HepG2 (cell line): ENCODE data around the gene RERE. TPM values are rescaled to one million over a fixed set of nuclear protein-coding genes. Genes with fewer than 3 reads are reported as not detected.

Experiments
- ATRX ChIP-seq: sonication (generic); formaldehyde crosslinking; IDR thresholded peaks from 2 replicates; pipeline ENCODE4 v1.4.0; 2020; ENCODE audit warnings: missing genetic modification reagents, borderline replicate concordance
- CSRNP1 ChIP-seq: sonication (generic); formaldehyde crosslinking; IDR thresholded peaks from 2 replicates; pipeline ENCODE4 v1.8.1; 2023; ENCODE audit warnings: mild to moderate bottlenecking, missing genetic modification reagents
- KMT2A ChIP-seq: sonication (generic); formaldehyde crosslinking; IDR thresholded peaks from 2 replicates; pipeline ENCODE4 v1.4.0; 2020; ENCODE audit warnings: missing genetic modification reagents
- MLXIP ChIP-seq: sonication (generic); formaldehyde crosslinking; IDR thresholded peaks from 2 replicates; pipeline ENCODE4 v1.9.0; 2021; ENCODE audit warnings: missing genetic modification reagents, borderline replicate concordance
- ZNF451 ChIP-seq: sonication (generic); formaldehyde crosslinking; IDR thresholded peaks from 2 replicates; pipeline ENCODE4 v1.5.0; 2020; ENCODE audit warnings: mild to moderate bottlenecking, missing genetic modification reagents
- polyA plus RNA-seq, 8 experiments: library from polyadenylated mRNA; depleted of rRNA in 3 of 8; stranded (reverse) in 7 of 8; unstranded in 1 of 8; fragments of >200 nt; fragmentation: Illumina TruSeq in 4 of 8; extraction: Trizol in 4 of 8; gene quantifications; 2 replicates each; pipeline versions ENCODE4 v1.2.1 to v1.2.3, GENCODE V29; 2011 to 2016; ENCODE audit warnings: low read depth in 4 of 8, missing spikeins in 1 of 8, mixed read lengths in 1 of 8; ENCODE audit not compliant: insufficient read depth in 1 of 8
- total RNA-seq, 5 experiments: library from RNA; depleted of rRNA; stranded (reverse); fragments of >200 nt; fragmentation: Illumina TruSeq; extraction: Trizol; gene quantifications; 2 replicates each; pipeline ENCODE4 v1.2.3, GENCODE V29; 2016; ENCODE audit warnings: low read depth in 1 of 5
- TF ChIP-seq, protein P1 (sequence below): sonication (generic); formaldehyde crosslinking; IDR thresholded peaks from one replicate; pipeline ENCODE4 v1.5.1; 2020; ENCODE audit warnings: mild to moderate bottlenecking, missing genetic modification reagents; ENCODE audit errors: not compliant biosample characterization
- TF ChIP-seq, protein P2 (sequence below): sonication (generic); formaldehyde crosslinking; IDR thresholded peaks from 2 replicates; pipeline ENCODE4 v1.4.0; 2020; ENCODE audit warnings: missing genetic modification reagents

The RERE gene
- total and polyA plus RNA-seq, 2 of the 13 experiments (the other 11 are each of a cell fraction or from before 2014, with no cell fraction given), result 18.3 to 21.9 TPM

- TF ChIP-seq, protein P1, sequence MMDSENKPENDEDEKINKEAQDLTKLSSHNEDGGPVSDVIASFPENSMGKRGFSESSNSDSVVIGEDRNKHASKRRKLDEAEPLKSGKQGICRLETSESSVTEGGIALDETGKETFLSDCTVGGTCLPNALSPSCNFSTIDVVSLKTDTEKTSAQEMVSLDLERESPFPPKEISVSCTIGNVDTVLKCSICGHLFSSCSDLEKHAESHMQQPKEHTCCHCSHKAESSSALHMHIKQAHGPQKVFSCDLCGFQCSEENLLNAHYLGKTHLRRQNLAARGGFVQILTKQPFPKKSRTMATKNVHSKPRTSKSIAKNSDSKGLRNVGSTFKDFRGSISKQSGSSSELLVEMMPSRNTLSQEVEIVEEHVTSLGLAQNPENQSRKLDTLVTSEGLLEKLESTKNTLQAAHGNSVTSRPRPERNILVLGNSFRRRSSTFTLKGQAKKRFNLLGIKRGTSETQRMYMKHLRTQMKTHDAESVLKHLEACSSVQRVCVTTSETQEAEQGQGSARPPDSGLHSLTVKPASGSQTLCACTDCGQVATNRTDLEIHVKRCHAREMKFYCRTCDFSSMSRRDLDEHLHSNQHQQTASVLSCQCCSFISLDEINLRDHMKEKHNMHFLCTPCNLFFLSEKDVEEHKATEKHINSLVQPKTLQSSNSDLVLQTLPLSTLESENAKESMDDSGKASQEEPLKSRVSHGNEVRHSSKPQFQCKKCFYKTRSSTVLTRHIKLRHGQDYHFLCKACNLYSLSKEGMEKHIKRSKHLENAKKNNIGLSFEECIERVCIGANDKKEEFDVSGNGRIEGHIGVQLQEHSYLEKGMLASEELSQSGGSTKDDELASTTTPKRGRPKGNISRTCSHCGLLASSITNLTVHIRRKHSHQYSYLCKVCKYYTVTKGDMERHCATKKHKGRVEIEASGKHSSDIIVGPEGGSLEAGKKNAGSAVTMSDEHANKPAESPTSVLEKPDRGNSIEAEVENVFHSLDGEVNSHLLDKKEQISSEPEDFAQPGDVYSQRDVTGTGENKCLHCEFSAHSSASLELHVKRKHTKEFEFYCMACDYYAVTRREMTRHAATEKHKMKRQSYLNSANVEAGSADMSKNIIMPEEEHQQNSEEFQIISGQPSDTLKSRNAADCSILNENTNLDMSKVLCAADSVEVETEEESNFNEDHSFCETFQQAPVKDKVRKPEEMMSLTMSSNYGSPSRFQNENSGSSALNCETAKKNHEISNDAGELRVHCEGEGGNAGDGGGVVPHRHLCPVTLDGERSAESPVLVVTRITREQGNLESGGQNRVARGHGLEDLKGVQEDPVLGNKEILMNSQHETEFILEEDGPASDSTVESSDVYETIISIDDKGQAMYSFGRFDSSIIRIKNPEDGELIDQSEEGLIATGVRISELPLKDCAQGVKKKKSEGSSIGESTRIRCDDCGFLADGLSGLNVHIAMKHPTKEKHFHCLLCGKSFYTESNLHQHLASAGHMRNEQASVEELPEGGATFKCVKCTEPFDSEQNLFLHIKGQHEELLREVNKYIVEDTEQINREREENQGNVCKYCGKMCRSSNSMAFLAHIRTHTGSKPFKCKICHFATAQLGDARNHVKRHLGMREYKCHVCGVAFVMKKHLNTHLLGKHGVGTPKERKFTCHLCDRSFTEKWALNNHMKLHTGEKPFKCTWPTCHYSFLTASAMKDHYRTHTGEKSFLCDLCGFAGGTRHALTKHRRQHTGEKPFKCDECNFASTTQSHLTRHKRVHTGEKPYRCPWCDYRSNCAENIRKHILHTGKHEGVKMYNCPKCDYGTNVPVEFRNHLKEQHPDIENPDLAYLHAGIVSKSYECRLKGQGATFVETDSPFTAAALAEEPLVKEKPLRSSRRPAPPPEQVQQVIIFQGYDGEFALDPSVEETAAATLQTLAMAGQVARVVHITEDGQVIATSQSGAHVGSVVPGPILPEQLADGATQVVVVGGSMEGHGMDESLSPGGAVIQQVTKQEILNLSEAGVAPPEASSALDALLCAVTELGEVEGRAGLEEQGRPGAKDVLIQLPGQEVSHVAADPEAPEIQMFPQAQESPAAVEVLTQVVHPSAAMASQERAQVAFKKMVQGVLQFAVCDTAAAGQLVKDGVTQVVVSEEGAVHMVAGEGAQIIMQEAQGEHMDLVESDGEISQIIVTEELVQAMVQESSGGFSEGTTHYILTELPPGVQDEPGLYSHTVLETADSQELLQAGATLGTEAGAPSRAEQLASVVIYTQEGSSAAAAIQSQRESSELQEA (CRISPR knock-in tag), result no peak
- TF ChIP-seq, protein P2, sequence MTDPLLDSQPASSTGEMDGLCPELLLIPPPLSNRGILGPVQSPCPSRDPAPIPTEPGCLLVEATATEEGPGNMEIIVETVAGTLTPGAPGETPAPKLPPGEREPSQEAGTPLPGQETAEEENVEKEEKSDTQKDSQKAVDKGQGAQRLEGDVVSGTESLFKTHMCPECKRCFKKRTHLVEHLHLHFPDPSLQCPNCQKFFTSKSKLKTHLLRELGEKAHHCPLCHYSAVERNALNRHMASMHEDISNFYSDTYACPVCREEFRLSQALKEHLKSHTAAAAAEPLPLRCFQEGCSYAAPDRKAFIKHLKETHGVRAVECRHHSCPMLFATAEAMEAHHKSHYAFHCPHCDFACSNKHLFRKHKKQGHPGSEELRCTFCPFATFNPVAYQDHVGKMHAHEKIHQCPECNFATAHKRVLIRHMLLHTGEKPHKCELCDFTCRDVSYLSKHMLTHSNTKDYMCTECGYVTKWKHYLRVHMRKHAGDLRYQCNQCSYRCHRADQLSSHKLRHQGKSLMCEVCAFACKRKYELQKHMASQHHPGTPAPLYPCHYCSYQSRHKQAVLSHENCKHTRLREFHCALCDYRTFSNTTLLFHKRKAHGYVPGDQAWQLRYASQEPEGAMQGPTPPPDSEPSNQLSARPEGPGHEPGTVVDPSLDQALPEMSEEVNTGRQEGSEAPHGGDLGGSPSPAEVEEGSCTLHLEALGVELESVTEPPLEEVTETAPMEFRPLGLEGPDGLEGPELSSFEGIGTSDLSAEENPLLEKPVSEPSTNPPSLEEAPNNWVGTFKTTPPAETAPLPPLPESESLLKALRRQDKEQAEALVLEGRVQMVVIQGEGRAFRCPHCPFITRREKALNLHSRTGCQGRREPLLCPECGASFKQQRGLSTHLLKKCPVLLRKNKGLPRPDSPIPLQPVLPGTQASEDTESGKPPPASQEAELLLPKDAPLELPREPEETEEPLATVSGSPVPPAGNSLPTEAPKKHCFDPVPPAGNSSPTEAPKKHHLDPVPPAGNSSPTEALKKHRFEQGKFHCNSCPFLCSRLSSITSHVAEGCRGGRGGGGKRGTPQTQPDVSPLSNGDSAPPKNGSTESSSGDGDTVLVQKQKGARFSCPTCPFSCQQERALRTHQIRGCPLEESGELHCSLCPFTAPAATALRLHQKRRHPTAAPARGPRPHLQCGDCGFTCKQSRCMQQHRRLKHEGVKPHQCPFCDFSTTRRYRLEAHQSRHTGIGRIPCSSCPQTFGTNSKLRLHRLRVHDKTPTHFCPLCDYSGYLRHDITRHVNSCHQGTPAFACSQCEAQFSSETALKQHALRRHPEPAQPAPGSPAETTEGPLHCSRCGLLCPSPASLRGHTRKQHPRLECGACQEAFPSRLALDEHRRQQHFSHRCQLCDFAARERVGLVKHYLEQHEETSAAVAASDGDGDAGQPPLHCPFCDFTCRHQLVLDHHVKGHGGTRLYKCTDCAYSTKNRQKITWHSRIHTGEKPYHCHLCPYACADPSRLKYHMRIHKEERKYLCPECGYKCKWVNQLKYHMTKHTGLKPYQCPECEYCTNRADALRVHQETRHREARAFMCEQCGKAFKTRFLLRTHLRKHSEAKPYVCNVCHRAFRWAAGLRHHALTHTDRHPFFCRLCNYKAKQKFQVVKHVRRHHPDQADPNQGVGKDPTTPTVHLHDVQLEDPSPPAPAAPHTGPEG (CRISPR knock-in tag), result no peak
- TF ChIP-seq CSRNP1 (CRISPR knock-in tag) (no peak), KMT2A (no peak), ATRX (CRISPR knock-in tag) (no peak), MLXIP (CRISPR knock-in tag) (no peak), ZNF451 (CRISPR knock-in tag) (no peak)
These were observed 358.8 kb downstream of the RERE start (continued) for GRCh38 chr1:8458607-8459006.
